GM06990 (cell line): ENCODE results near the gene GRIK2.

Experiments used
- DNase-seq: peaks from one replicate; pipeline ENCODE4 v3.0.0-alpha.2; 2011; ENCODE audit not compliant: insufficient read length; ENCODE audit errors: extremely low read depth
- H3K27me3 ChIP-seq: replicated peaks from 2 replicates; pipeline ENCODE4 v1.6.0; 2011; ENCODE audit warnings: low read length; ENCODE audit not compliant: control insufficient read depth, insufficient read depth
- H3K36me3 ChIP-seq: 2 replicates; pipeline ENCODE4 v1.5.1; 2011; ENCODE audit warnings: low read length; ENCODE audit not compliant: control insufficient read depth, insufficient read depth
- H3K4me3 ChIP-seq: replicated peaks from 2 replicates; pipeline ENCODE4 v1.5.1; 2011; ENCODE audit warnings: low read depth, mild to moderate bottlenecking, control low read depth, low read length
- CTCF ChIP-seq: IDR thresholded peaks from 2 replicates; pipeline ENCODE4 v1.5.1; 2011; ENCODE audit warnings: low read length, control low read depth, mild to moderate bottlenecking, inconsistent platforms; ENCODE audit not compliant: insufficient read depth, poor library complexity, severe bottlenecking

GRIK2 gene

GRCh38 chr6:101832371-101832770, 438.9 kb downstream of the GRIK2 start:
- DNase-seq: no peak
- no peak for TF ChIP-seq CTCF
- no peaks in the 10 kb centered on the region for H3K27me3 ChIP-seq
- H3K36me3 ChIP-seq: no peaks in the 10 kb centered on the region
- H3K4me3 ChIP-seq: no peak overlapping the region

GRCh38 chr6:101840100-101840499, 446.6 kb downstream of the GRIK2 start:
- Histone ChIP-seq H3K27me3 (no peaks in the 10 kb centered on the region), H3K36me3 (no peaks in the 10 kb centered on the region), H3K4me3 (no peak overlapping the region)
- TF ChIP-seq CTCF: no peak
- DNase-seq: no peak

- no peak for TF ChIP-seq CTCF
- DNase-seq: no peak
- Histone ChIP-seq H3K36me3 (no peaks in the 10 kb centered on the region), H3K27me3 (no peaks in the 10 kb centered on the region), H3K4me3 (no peak overlapping the region)
These were observed 451.7 kb downstream of the GRIK2 start for GRCh38 chr6:101845172-101845571.

GRCh38 chr6:101845621-101846020, 452.1 kb downstream of the GRIK2 start:
- Histone ChIP-seq H3K36me3 (no peaks in the 10 kb centered on the region), H3K27me3 (no peaks in the 10 kb centered on the region), H3K4me3 (no peak overlapping the region)
- no peak for DNase-seq
- no peak for TF ChIP-seq CTCF

- Histone ChIP-seq H3K4me3 (no peak overlapping the region), H3K36me3 (no peaks in the 10 kb centered on the region), H3K27me3 (no peaks in the 10 kb centered on the region)
- DNase-seq: no peak
- TF ChIP-seq CTCF: no peak
These were observed 454.2 kb downstream of the GRIK2 start for GRCh38 chr6:101847690-101848089.

GRCh38 chr6:101851911-101852310, 458.4 kb downstream of the GRIK2 start:
- Histone ChIP-seq H3K27me3 (no peaks in the 10 kb centered on the region), H3K36me3 (no peaks in the 10 kb centered on the region), H3K4me3 (no peak overlapping the region)
- no peak for TF ChIP-seq CTCF
- DNase-seq: no peak
